Measurements from ENCODE around the gene FNDC1.

The FNDC1 gene

DNA sequence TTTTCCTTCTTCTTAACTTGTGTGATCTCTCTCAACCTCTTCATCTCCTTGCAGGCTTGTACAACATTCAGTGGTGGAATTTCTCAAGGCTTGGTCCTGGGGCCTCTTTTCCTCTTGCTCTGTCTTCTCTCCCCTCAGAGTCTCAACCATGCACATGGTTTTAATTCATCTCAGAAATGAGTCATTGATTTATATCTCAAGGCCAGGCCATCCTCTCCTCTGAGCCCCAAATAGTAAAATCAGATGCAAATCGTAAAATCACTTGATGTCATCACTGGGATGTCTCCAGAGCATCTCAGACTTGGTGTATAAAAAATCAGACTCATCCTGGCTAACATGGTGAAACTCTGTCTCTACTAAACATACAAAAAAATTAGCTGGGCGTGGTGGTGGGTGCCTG lies 85.0 kb downstream of the FNDC1 start:
- H3K9me3 ChIP-seq, result no peaks in the 10 kb centered on the region
- no peaks in the 10 kb centered on the region for H3K36me3 ChIP-seq
- H3K27ac ChIP-seq, result no peak overlapping the region
- TF ChIP-seq, protein P1, sequence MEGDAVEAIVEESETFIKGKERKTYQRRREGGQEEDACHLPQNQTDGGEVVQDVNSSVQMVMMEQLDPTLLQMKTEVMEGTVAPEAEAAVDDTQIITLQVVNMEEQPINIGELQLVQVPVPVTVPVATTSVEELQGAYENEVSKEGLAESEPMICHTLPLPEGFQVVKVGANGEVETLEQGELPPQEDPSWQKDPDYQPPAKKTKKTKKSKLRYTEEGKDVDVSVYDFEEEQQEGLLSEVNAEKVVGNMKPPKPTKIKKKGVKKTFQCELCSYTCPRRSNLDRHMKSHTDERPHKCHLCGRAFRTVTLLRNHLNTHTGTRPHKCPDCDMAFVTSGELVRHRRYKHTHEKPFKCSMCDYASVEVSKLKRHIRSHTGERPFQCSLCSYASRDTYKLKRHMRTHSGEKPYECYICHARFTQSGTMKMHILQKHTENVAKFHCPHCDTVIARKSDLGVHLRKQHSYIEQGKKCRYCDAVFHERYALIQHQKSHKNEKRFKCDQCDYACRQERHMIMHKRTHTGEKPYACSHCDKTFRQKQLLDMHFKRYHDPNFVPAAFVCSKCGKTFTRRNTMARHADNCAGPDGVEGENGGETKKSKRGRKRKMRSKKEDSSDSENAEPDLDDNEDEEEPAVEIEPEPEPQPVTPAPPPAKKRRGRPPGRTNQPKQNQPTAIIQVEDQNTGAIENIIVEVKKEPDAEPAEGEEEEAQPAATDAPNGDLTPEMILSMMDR (IDR thresholded peaks at IDR 0.05), result no peak
- no peaks in the 10 kb centered on the region for H3K4me1 ChIP-seq (ENCODE audit: control insufficient read depth in 1 of 2, insufficient read depth in 1 of 2, low read depth in 1 of 2, low read length in 1 of 2)
- no peaks in the 10 kb centered on the region for H3K27me3 ChIP-seq
- no peak overlapping the region for H3K4me3 ChIP-seq (ENCODE audit: low read depth in 1 of 2, low read length in 1 of 2)

DNA sequence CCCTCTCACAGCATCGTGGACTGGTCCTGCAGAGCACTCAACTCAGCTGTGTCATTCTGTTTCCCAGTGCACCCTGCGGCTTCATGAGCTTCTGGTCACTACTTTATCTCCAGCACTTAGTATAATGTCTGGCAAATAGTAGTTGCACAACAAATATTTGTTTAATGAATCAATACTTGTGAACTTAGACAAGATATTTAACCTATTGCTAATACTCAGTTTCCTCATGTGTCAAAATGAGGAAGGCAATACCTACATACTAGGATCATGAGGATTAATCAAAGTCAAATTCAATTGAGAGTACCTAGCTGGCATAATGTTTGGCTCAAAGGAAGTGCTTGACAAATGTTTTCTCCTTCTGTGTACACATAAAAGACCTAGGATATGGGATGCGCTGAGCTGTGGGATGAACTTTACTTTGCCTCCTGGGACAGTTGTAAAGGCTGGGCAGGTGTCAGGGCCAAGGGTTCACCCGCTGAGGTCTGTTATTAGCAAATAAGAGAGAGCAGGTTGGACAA lies 86.3 kb downstream of the FNDC1 start:
- H3K27ac ChIP-seq, result no peak overlapping the region
- no peaks in the 10 kb centered on the region for H3K4me1 ChIP-seq (ENCODE audit: control insufficient read depth in 1 of 2, insufficient read depth in 1 of 2, low read depth in 1 of 2, low read length in 1 of 2)
- TF ChIP-seq, protein P1 (IDR thresholded peaks at IDR 0.05), result no peak
- H3K9me3 ChIP-seq, result no peaks in the 10 kb centered on the region
- no peaks in the 10 kb centered on the region for H3K36me3 ChIP-seq
- H3K27me3 ChIP-seq, result no peaks in the 10 kb centered on the region
- no peak overlapping the region for H3K4me3 ChIP-seq (ENCODE audit: low read depth in 1 of 2, low read length in 1 of 2)

GRCh38 chr6:159256128-159256527 lies 86.9 kb downstream of the FNDC1 start:
- no peak overlapping the region for H3K4me3 ChIP-seq (ENCODE audit: low read depth in 1 of 2, low read length in 1 of 2)
- H3K27me3 ChIP-seq, result peaks cover 3% of the 10 kb centered on the region
- no peaks in the 10 kb centered on the region for H3K36me3 ChIP-seq
- no peak overlapping the region for H3K27ac ChIP-seq
- TF ChIP-seq, protein P1 (IDR thresholded peaks at IDR 0.05), result no peak
- no peaks in the 10 kb centered on the region for H3K4me1 ChIP-seq (ENCODE audit: control insufficient read depth in 1 of 2, insufficient read depth in 1 of 2, low read depth in 1 of 2, low read length in 1 of 2)
- no peaks in the 10 kb centered on the region for H3K9me3 ChIP-seq

DNA sequence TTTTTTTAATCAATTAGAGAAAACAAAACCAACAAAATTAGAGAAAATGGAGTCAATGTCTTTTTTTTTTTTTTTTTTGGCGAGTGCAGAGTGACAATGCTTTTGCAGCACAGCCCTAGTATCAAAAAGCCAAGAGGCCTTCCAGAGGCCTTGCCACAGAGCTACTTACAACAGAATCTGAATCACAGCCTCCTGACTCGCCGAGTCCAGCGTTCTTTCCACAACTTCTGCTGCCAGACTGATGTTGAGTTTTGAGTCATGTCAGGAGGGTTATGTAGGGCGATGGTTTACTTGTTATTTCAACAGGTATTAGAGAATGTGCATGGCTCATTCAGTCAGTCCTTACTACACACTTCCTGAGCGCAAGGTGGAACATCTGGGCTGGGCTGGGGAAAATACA lies 88.6 kb downstream of the FNDC1 start:
- Histone ChIP-seq H3K27ac (no peak overlapping the region), H3K27me3 (peaks cover 3% of the 10 kb centered on the region), H3K4me3 (ENCODE audit: low read depth in 1 of 2, low read length in 1 of 2) (no peak overlapping the region), H3K4me1 (ENCODE audit: control insufficient read depth in 1 of 2, insufficient read depth in 1 of 2, low read depth in 1 of 2, low read length in 1 of 2) (no peaks in the 10 kb centered on the region), H3K9me3 (no peaks in the 10 kb centered on the region), H3K36me3 (no peaks in the 10 kb centered on the region)
- TF ChIP-seq, protein P1 (IDR thresholded peaks at IDR 0.05), result no peak

- H3K4me3 ChIP-seq (ENCODE audit: low read depth in 1 of 2, low read length in 1 of 2), result no peak overlapping the region
- peaks cover 3% of the 10 kb centered on the region for H3K27me3 ChIP-seq
- H3K36me3 ChIP-seq, result no peaks in the 10 kb centered on the region
- H3K9me3 ChIP-seq, result no peaks in the 10 kb centered on the region
- no peaks in the 10 kb centered on the region for H3K4me1 ChIP-seq (ENCODE audit: control insufficient read depth in 1 of 2, insufficient read depth in 1 of 2, low read depth in 1 of 2, low read length in 1 of 2)
- H3K27ac ChIP-seq, result no peak overlapping the region
- TF ChIP-seq, protein P1 (IDR thresholded peaks at IDR 0.05), result no peak
Observed at GRCh38 chr6:159259441-159260125, 90.4 kb downstream of the FNDC1 start.
